ENCODE measurements around the gene RAB31. TPM values are rescaled to one million over a fixed set of nuclear protein-coding genes. Genes with fewer than 3 reads are reported as not detected.

Gene RAB31
- total and polyA plus RNA-seq, 11 donors, result 3.2 to 67.7 (median 12.8) TPM

- no peaks in the 10 kb centered on the region for H3K27me3 ChIP-seq
- no peak for DNase-seq
- no peak overlapping the region for H3K4me3 ChIP-seq
- H3K4me1 ChIP-seq, result peaks cover 0 to 58% (median 20%) of the 10 kb centered on the region in 12 donors
- H3K27ac ChIP-seq, result peak overlapping the region in 1 of 12 donors; percentile 90
- intact Hi-C loops (cut with DNase I), result loop anchor here in 3 of 10 donors (10.0 kb wide), 2 partner anchors 86 to 96 kb away; partner anchors contain the start of gene VAPA (in 2 of the 3)
- TF ChIP-seq POLR2A (IDR thresholded peaks at IDR 0.05) (no peak), CTCF (IDR thresholded peaks at IDR 0.05) (no peak)
- no peak for ATAC-seq
- WGBS, 4 donors, result 84 to 88% (median 87%) methylated on average over 15 of the region's 15 CpGs
- H3K36me3 ChIP-seq, result no peaks in the 10 kb centered on the region
- H3K9me3 ChIP-seq, result no peaks in the 10 kb centered on the region
These were observed 120.7 kb downstream of the RAB31 start for GRCh38 chr18:9828506-9829396.

- ATAC-seq (no peak), DNase-seq (no peak)
- H3K27ac ChIP-seq, result peak overlapping the region in 1 of 12 donors; percentile 90
- H3K4me3 ChIP-seq, result no peak overlapping the region
- H3K4me1 ChIP-seq, result peaks cover 0 to 52% (median 15%) of the 10 kb centered on the region in 12 donors
- intact Hi-C loops (cut with DNase I), result loop anchor here in 3 of 10 donors (10.0 kb wide), 2 partner anchors 85 to 95 kb away; partner anchors contain the start of gene VAPA (in 2 of the 3)
- H3K27me3 ChIP-seq, result no peaks in the 10 kb centered on the region
- TF ChIP-seq POLR2A (IDR thresholded peaks at IDR 0.05), result no peak
- no peak for TF ChIP-seq CTCF (IDR thresholded peaks at IDR 0.05)
- WGBS, 4 donors, result 86 to 91% (median 89%) methylated on average over 6 of the region's 6 CpGs
- no peaks in the 10 kb centered on the region for H3K9me3 ChIP-seq
- H3K36me3 ChIP-seq, result no peaks in the 10 kb centered on the region
These were observed 121.3 kb downstream of the RAB31 start for GRCh38 chr18:9829397-9829712.

- H3K9me3 ChIP-seq, result no peaks in the 10 kb centered on the region
- peak overlapping the region in 5 of 12 donors; percentile 9 to 55 (median 48) for H3K27ac ChIP-seq
- WGBS, 4 donors, result 62 to 75% (median 67%) methylated on average over 13 of the region's 13 CpGs
- TF ChIP-seq CTCF (IDR thresholded peaks at IDR 0.05) (peak in 3 of 12 donors; percentile 18 to 36 (median 18)), POLR2A (IDR thresholded peaks at IDR 0.05) (no peak)
- peaks cover 0 to 34% (median 0%) of the 10 kb centered on the region in 12 donors for H3K4me1 ChIP-seq
- intact Hi-C loops (cut with DNase I), result no loop called here
- ATAC-seq (no peak), DNase-seq (no peak)
- H3K27me3 ChIP-seq, result no peaks in the 10 kb centered on the region
- no peak overlapping the region for H3K4me3 ChIP-seq
- H3K36me3 ChIP-seq, result no peaks in the 10 kb centered on the region
These were observed 123.1 kb downstream of the RAB31 start for GRCh38 chr18:9831036-9831722.

- DNase-seq (no peak), ATAC-seq (no peak)
- peaks cover 0 to 35% (median 0%) of the 10 kb centered on the region in 12 donors for H3K4me1 ChIP-seq
- peak overlapping the region in 4 of 12 donors; percentile 9 to 55 (median 48) for H3K27ac ChIP-seq
- no peaks in the 10 kb centered on the region for H3K27me3 ChIP-seq
- 76 to 86% (median 85%) methylated on average over 12 of the region's 12 CpGs for WGBS, 4 donors
- H3K4me3 ChIP-seq, result no peak overlapping the region
- no peaks in the 10 kb centered on the region for H3K36me3 ChIP-seq
- H3K9me3 ChIP-seq, result no peaks in the 10 kb centered on the region
- intact Hi-C loops (cut with DNase I), result no loop called here
- TF ChIP-seq CTCF (IDR thresholded peaks at IDR 0.05), result no peak
- no peak for TF ChIP-seq POLR2A (IDR thresholded peaks at IDR 0.05)
These were observed 123.7 kb downstream of the RAB31 start for GRCh38 chr18:9831723-9832199.
